K562 (cell line): ENCODE measurements around the gene DCAF6. TPM values are rescaled to one million over a fixed set of nuclear protein-coding genes. Genes with fewer than 3 reads are reported as not detected.
A peak's percentile ranks its signal among the peaks of the same experiment; 100 is the strongest.

Experiments
- ATAC-seq: fragments of 200-7000 bp; cut with Tn5 transposase; 3 replicates; pipeline ENCODE4 v1.9.1; 2020; ENCODE audit warnings: moderate library complexity
- BruUV-seq: library from RNA; stranded (reverse); fragments of 400-500 nt; replicated peaks from 2 replicates; lab custom pipeline; 2021; lab: Mats Ljungman, UMichigan
- CTCF ChIA-PET: fragments of 300-600 bp; formaldehyde crosslinking; extraction: SDS; loops from one replicate; lab custom pipeline; 2021; ENCODE audit warnings: low intra/inter-chr PET ratio; lab: Yijun Ruan, JAX
- POLR2A ChIA-PET: fragments of 300-600, 350-650 bp; sonication (Branson Sonifier 250); formaldehyde crosslinking; extraction: SDS; loops from one replicate; lab custom pipeline; 2021; ENCODE audit warnings: antibody characterized with exemption, inconsistent platforms; lab: Yijun Ruan, JAX
- DNase-seq, 4 experiments: peaks; one replicate each; pipeline versions ENCODE4 v3.0.0 to v3.0.0-alpha.2; 2011 to 2018; ENCODE audit warnings: low spot score in 3 of 4, mixed read lengths in 3 of 4; ENCODE audit errors: extremely low read depth in 1 of 4
- FAIRE-seq: peaks from 2 replicates; lab custom pipeline; 2011; peaks lifted over from hg19 to GRCh38; lab: Jason Lieb, UNC
- H2AFZ ChIP-seq: 2 replicates; pipeline ENCODE4 v1.6.0; 2011; ENCODE audit warnings: low read depth, low read length, control low read depth, inconsistent platforms
- H3K27ac ChIP-seq: fragments of 200-600 bp; 3 replicates; pipeline ENCODE4 v1.8.0; 2011; ENCODE audit warnings: low read depth, mild to moderate bottlenecking, control low read depth, inconsistent platforms, low read length, moderate library complexity, mixed read lengths; ENCODE audit errors: extremely low read depth
- H3K27me3 ChIP-seq, 2 experiments: fragments of 300-600 bp in 1 of 2; 2 replicates in 1 of 2; 3 replicates in 1 of 2; pipeline versions ENCODE4 v1.6.0 to v1.8.0; 2011; ENCODE audit warnings: inconsistent platforms in 2 of 2, low read length in 2 of 2, mild to moderate bottlenecking in 1 of 2, mixed read lengths in 1 of 2, moderate library complexity in 1 of 2; ENCODE audit not compliant: control insufficient read depth in 2 of 2, insufficient read depth in 2 of 2
- H3K36me3 ChIP-seq: fragments of 300-600 bp; 3 replicates; pipeline ENCODE4 v1.8.0; 2011; ENCODE audit warnings: mild to moderate bottlenecking, low read length, inconsistent platforms; ENCODE audit not compliant: control insufficient read depth, insufficient read depth
- H3K4me1 ChIP-seq, 2 experiments: fragments of 200-600 bp in 1 of 2; replicated peaks in 1 of 2; 2 replicates in 1 of 2; 3 replicates in 1 of 2; pipeline versions ENCODE4 v1.5.1 to v1.8.0; 2011; ENCODE audit warnings: inconsistent platforms in 2 of 2, low read length in 2 of 2, mild to moderate bottlenecking in 1 of 2, mixed read lengths in 1 of 2, moderate library complexity in 1 of 2; ENCODE audit not compliant: control insufficient read depth in 2 of 2, insufficient read depth in 2 of 2
- H3K4me2 ChIP-seq: 2 replicates; pipeline ENCODE4 v1.6.1; 2011; ENCODE audit warnings: low read length, control low read depth, inconsistent platforms, mixed read lengths; ENCODE audit not compliant: insufficient read depth
- H3K4me3 ChIP-seq: fragments of 200-600 bp; sonication (generic), shearing (Covaris generic); 2 replicates; pipeline ENCODE4 v1.5.1; 2016; ENCODE audit warnings: control low read depth, inconsistent platforms
- H3K79me2 ChIP-seq: fragments of 200-600 bp; 3 replicates; pipeline ENCODE4 v1.8.0; 2011; ENCODE audit warnings: low read length, inconsistent platforms; ENCODE audit not compliant: control insufficient read depth, insufficient read depth
- H3K9ac ChIP-seq, 2 experiments: 2 replicates each; pipeline versions ENCODE4 v1.6.0 to v1.6.1; 2011; ENCODE audit warnings: low read depth in 2 of 2, low read length in 2 of 2, control low read depth in 1 of 2, inconsistent platforms in 1 of 2, mild to moderate bottlenecking in 1 of 2, mixed read lengths in 1 of 2; ENCODE audit not compliant: insufficient read depth in 1 of 2
- H3K9me1 ChIP-seq: one replicate; pipeline ENCODE4 v1.6.0; 2011; ENCODE audit warnings: inconsistent platforms, mild to moderate bottlenecking, low read length, moderate library complexity; ENCODE audit not compliant: control insufficient read depth, insufficient read depth
- H3K9me3 ChIP-seq: replicated peaks from 2 replicates; pipeline ENCODE4 v1.5.1; 2011; ENCODE audit warnings: low read depth, low read length, inconsistent platforms; ENCODE audit not compliant: control insufficient read depth, insufficient read depth
- H4K20me1 ChIP-seq: replicated peaks from 2 replicates; pipeline ENCODE4 v1.6.1; 2011; ENCODE audit warnings: low read length, inconsistent platforms, mixed read lengths; ENCODE audit not compliant: control insufficient read depth, insufficient read depth
- CGGBP1 ChIP-seq: fragments of 250-450 bp; sonication (Bioruptor Pico); IDR thresholded peaks from 2 replicates; pipeline ENCODE4 v1.9.0; 2021; ENCODE audit warnings: mild to moderate bottlenecking
- E2F8 ChIP-seq: fragments of 450-650 bp; IDR thresholded peaks from 2 replicates; pipeline ENCODE4 v1.7.1; 2018; ENCODE audit warnings: mild to moderate bottlenecking, low read depth; ENCODE audit not compliant: partially characterized antibody
- LCOR ChIP-seq: sonication (generic); formaldehyde crosslinking; IDR thresholded peaks from 2 replicates; pipeline ENCODE4 v1.8.0; 2022; ENCODE audit warnings: mild to moderate bottlenecking, missing genetic modification reagents
- NRF1 ChIP-seq, 2 experiments: fragments of 450-650 bp; IDR thresholded peaks in 1 of 2; conservative IDR thresholded peaks in 1 of 2; 2 replicates each; pipeline ENCODE4 v1.6.1; 2014; ENCODE audit warnings: mild to moderate bottlenecking in 2 of 2
- SIN3B ChIP-seq: fragments of 450-650 bp; IDR thresholded peaks from 2 replicates; pipeline ENCODE4 v1.6.1; 2017; ENCODE audit warnings: low read depth, mild to moderate bottlenecking, moderate library complexity
- ZNF507 ChIP-seq: conservative IDR thresholded peaks from 2 replicates; pipeline ENCODE4 v1.6.1; 2017; ENCODE audit warnings: missing genetic modification characterization, missing compliant biosample characterization
- WGBS: fragments of 100-300 bp; shearing (Covaris generic); methylation state at CpG from one replicate; pipeline ENCODE4 v1.1.6; 2016; ENCODE audit warnings: low coverage, mixed read lengths; ENCODE audit not compliant: insufficient coverage; ENCODE audit errors: missing lambda C conversion rate; 5-methylcytosine and 5-hydroxymethylcytosine counted together
- in situ Hi-C: fragments of 300-500 bp; cut with MboI; formaldehyde crosslinking; loops from 4 replicates; pipeline ENCODE4 v1.15.0; 2018; ENCODE audit warnings: inconsistent platforms, mixed read lengths
- intact Hi-C: fragments of 100-400 bp; cut with micrococcal nuclease; formaldehyde crosslinking; loops from 2 replicates; pipeline ENCODE4 v1.14.2; 2022
- polyA plus RNA-seq, 8 experiments: library from polyadenylated mRNA; depleted of rRNA in 4 of 8; stranded (reverse) in 5 of 8; unstranded in 3 of 8; fragments of >200 nt; fragmentation: Nextera tagmentation in 2 of 8; fragmentation: Illumina TruSeq in 1 of 8; extraction: Ambion mirVana in 2 of 8; extraction: Trizol in 1 of 8; gene quantifications; 2 replicates each; pipeline versions ENCODE4 v1.2.1 to v1.2.3, GENCODE V29; 2011 to 2014; ENCODE audit warnings: inconsistent platforms in 1 of 8, missing spikeins in 1 of 8
- total RNA-seq, 7 experiments: library from RNA; depleted of rRNA in 6 of 7; stranded (reverse); fragments of >200 nt in 6 of 7; fragmentation: Illumina TruSeq in 2 of 7; extraction: Trizol in 2 of 7; gene quantifications; 2 replicates each; pipeline versions ENCODE4 v1.2.1 to v1.2.3, GENCODE V29; 2011 to 2021; ENCODE audit warnings: low replicate concordance in 1 of 7
- TF ChIP-seq, protein P1 (sequence below): fragments of 450-650 bp; IDR thresholded peaks from 2 replicates; pipeline ENCODE4 v1.6.1; 2016; ENCODE audit warnings: borderline replicate concordance
- TF ChIP-seq, protein P2 (sequence below), 2 experiments: fragments of 450-650 bp; IDR thresholded peaks; 2 replicates each; pipeline ENCODE4 v1.6.1; 2016; ENCODE audit warnings: mild to moderate bottlenecking in 2 of 2, borderline replicate concordance in 1 of 2, low read depth in 1 of 2, moderate library complexity in 1 of 2

Gene DCAF6
- total and polyA plus RNA-seq, 9 of the 15 experiments (the other 6 are each of a cell fraction or from before 2014, with no cell fraction given) = 19.1 to 102 (median 46.3) TPM

DNA sequence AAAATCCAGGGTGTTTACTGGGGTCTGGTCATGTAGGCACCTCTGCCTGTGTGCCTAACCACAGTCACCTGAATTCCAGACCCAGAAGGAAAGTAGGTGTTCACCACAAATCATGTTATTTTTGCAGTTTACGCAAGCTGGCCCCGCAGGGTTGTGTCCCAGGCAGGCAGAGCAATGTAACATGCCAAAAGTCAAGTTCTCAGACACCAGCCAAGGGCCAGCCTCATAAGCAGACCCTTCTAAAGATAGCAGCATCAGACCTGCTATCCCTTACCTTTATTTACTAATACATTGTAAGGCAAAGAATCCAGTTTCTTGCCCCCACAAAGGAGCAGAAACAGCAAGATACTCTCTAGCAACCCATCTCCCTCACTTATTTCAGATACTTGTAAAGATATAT is 117.2 kb downstream of the DCAF6 start:
- H3K4me2 ChIP-seq = no peak overlapping the region
- intact Hi-C loops (no loop called here), in situ Hi-C loops (no loop called here)
- DNase-seq (no peak), FAIRE-seq (no peak), ATAC-seq (peak; percentile 19; the same call in 1 of the 3 replicates)
- peaks cover 63% of the 10 kb centered on the region for H3K36me3 ChIP-seq
- no peaks in the 10 kb centered on the region for H3K9me3 ChIP-seq
- ChIA-PET POLR2A (no interaction called here), CTCF (no interaction called here)
- no peaks in the 10 kb centered on the region for H3K79me2 ChIP-seq
- H3K9ac ChIP-seq = no peak overlapping the region
- no peak overlapping the region for H3K27ac ChIP-seq
- BruUV-seq = no TSS peak
- H3K27me3 ChIP-seq = no peaks in the 10 kb centered on the region
- H4K20me1 ChIP-seq = no peaks in the 10 kb centered on the region
- WGBS = 95% methylated on average over 2 of the region's 2 CpGs
- no peak overlapping the region for H3K4me3 ChIP-seq
- no peak overlapping the region for H2AFZ ChIP-seq
- H3K9me1 ChIP-seq = no peaks in the 10 kb centered on the region
- no peaks in the 10 kb centered on the region for H3K4me1 ChIP-seq
- TF ChIP-seq E2F8 (no peak), CGGBP1 (CRISPR knock-in tag) (no peak), ZNF507 (tag) (no peak), NRF1 (conservative IDR thresholded peaks at IDR 0.05 in 1 of 2, IDR thresholded peaks at IDR 0.05 in 1 of 2) (no peak), SIN3B (no peak), LCOR (CRISPR knock-in tag) (no peak)
- TF ChIP-seq, protein P1, sequence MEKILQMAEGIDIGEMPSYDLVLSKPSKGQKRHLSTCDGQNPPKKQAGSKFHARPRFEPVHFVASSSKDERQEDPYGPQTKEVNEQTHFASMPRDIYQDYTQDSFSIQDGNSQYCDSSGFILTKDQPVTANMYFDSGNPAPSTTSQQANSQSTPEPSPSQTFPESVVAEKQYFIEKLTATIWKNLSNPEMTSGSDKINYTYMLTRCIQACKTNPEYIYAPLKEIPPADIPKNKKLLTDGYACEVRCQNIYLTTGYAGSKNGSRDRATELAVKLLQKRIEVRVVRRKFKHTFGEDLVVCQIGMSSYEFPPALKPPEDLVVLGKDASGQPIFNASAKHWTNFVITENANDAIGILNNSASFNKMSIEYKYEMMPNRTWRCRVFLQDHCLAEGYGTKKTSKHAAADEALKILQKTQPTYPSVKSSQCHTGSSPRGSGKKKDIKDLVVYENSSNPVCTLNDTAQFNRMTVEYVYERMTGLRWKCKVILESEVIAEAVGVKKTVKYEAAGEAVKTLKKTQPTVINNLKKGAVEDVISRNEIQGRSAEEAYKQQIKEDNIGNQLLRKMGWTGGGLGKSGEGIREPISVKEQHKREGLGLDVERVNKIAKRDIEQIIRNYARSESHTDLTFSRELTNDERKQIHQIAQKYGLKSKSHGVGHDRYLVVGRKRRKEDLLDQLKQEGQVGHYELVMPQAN = no peak
- TF ChIP-seq, protein P2, sequence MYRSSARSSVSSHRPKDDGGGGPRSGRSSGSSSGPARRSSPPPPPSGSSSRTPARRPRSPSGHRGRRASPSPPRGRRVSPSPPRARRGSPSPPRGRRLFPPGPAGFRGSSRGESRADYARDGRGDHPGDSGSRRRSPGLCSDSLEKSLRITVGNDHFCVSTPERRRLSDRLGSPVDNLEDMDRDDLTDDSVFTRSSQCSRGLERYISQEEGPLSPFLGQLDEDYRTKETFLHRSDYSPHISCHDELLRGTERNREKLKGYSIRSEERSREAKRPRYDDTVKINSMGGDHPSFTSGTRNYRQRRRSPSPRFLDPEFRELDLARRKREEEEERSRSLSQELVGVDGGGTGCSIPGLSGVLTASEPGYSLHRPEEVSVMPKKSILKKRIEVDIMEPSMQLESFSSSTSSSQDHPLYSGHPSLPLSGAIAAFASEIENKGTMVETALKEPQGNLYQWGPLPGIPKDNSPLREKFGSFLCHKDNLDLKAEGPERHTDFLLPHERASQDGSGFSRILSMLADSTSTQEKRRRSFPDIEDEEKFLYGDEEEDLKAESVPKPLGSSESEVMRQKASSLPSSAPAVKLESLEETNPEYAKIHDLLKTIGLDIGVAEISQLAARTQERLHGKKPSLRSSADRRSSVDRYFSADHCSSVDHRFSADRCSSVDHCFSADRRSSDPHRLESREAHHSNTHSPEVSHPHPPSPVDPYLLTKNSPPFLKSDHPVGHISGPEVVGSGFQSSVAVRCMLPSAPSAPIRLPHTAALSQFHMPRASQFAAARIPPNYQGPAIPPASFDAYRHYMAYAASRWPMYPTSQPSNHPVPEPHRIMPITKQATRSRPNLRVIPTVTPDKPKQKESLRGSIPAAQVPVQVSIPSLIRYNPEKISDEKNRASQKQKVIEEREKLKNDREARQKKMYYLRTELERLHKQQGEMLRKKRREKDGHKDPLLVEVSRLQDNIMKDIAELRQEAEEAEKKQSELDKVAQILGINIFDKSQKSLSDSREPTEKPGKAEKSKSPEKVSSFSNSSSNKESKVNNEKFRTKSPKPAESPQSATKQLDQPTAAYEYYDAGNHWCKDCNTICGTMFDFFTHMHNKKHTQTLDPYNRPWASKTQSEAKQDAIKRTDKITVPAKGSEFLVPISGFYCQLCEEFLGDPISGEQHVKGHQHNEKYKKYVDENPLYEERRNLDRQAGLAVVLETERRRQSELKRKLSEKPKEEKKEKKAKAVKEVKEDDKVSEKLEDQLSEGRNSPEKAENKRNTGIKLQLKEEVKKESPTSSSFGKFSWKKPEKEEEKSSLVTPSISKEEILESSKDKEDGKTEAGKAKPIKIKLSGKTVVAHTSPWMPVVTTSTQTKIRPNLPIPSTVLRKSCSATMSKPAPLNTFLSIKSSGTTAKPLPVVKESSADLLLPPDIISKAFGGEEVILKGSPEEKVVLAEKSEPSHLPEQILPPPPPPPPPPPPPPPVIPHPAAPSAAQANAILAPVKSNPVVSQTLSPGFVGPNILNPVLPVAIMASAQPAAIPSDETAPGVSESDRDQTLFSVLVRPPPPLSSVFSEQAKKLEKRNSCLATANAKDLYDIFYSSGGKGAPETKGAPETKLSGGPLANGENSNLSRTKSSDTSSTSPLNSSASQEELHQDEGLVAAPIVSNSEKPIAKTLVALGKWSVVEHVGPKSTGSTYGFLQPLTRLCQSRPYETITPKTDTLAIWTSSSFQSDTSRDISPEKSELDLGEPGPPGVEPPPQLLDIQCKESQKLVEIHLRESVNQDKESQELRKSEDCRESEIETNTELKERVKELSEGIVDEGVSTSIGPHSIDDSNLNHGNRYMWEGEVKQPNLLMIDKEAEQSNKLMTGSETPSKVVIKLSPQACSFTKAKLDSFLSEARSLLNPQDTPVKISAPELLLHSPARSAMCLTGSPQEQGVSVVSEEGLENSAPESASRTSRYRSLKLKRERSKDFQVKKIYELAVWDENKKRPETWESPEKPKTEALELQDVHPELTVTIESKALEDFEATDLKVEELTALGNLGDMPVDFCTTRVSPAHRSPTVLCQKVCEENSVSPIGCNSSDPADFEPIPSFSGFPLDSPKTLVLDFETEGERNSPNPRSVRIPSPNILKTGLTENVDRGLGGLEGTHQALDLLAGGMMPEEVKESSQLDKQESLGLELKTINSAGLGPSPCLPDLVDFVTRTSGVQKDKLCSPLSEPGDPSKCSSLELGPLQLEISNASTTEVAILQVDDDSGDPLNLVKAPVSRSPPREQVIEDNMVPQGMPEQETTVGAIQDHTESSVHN (IDR thresholded peaks at IDR 0.05; ENCODE audit: borderline replicate concordance in 1 of 2, low read depth in 1 of 2) = no peak
